Smooth muscle cell of the brain vasculature (primary cell): Measurements from ENCODE around the gene NPIPA2.
"Not testable (repeated sequence)": the region's sequence is repeated elsewhere in the genome, so short reads cannot be mapped to it uniquely, and the experiment has no call there.

Experiments used
- DNase-seq: peaks from one replicate; pipeline ENCODE4 v3.0.0-alpha.2; 2012; ENCODE audit warnings: low read depth, low spot score

Gene NPIPA2

GRCh38 chr16:14742273-14743128 lies at the start of gene NPIPA2:
NPIPA2 (plus strand) TSS chr16:14742533; CDS start chr16:14748066, 5,533 bp downstream.
- DNase-seq, result not testable (repeated sequence)

- DNase-seq, result not testable (repeated sequence)
These were observed 48.2 kb upstream of the NPIPA2 start, which contains the start of gene PLA2G10 for GRCh38 chr16:14694129-14694528. PLA2G10 (minus strand) TSS chr16:14694308; CDS start chr16:14694229, 79 bp downstream.

GRCh38 chr16:14701859-14702258 lies 40.5 kb upstream of the NPIPA2 start:
- DNase-seq, result not testable (repeated sequence)

GRCh38 chr16:14702672-14703071 lies 39.7 kb upstream of the NPIPA2 start:
- DNase-seq, result not testable (repeated sequence)

- DNase-seq, result not testable (repeated sequence)
These were observed 38.9 kb upstream of the NPIPA2 start, which contains the start of gene NPIPA3 for GRCh38 chr16:14703156-14704011. NPIPA3 (plus strand) TSS chr16:14703411; CDS start chr16:14708944, 5,533 bp downstream.

- not testable (repeated sequence) for DNase-seq
These were observed 9.1 kb upstream of the NPIPA2 start for GRCh38 chr16:14733233-14733632.

- DNase-seq, result not testable (repeated sequence)
These were observed 1.4 kb upstream of the NPIPA2 start for GRCh38 chr16:14740832-14741385.

- DNase-seq, result not testable (repeated sequence)
These were observed 539 bp upstream of the NPIPA2 start for GRCh38 chr16:14741794-14742193.

- DNase-seq, result not testable (repeated sequence)
These were observed 31.3 kb downstream of the NPIPA2 start for GRCh38 chr16:14773654-14774053.

- not testable (repeated sequence) for DNase-seq
These were observed 33.3 kb downstream of the NPIPA2 start for GRCh38 chr16:14775624-14776023.

- not testable (repeated sequence) for DNase-seq
These were observed 34.4 kb downstream of the NPIPA2 start for GRCh38 chr16:14776763-14777162.

GRCh38 chr16:14779368-14779877 lies 37.1 kb downstream of the NPIPA2 start:
- DNase-seq, result not testable (repeated sequence)

- DNase-seq, result not testable (repeated sequence)
These were observed 43.8 kb downstream of the NPIPA2 start for GRCh38 chr16:14786180-14786579.

- not testable (repeated sequence) for DNase-seq
These were observed 47.2 kb downstream of the NPIPA2 start for GRCh38 chr16:14789577-14789976.

- not testable (repeated sequence) for DNase-seq
These were observed 48.1 kb downstream of the NPIPA2 start for GRCh38 chr16:14790320-14790956.

- not testable (repeated sequence) for DNase-seq
These were observed 50.6 kb downstream of the NPIPA2 start for GRCh38 chr16:14792914-14793313.

GRCh38 chr16:14797558-14797957 lies 55.2 kb downstream of the NPIPA2 start:
- DNase-seq, result not testable (repeated sequence)

GRCh38 chr16:14803577-14803976 lies 61.2 kb downstream of the NPIPA2 start:
- DNase-seq, result not testable (repeated sequence)

GRCh38 chr16:14807184-14807678 lies 64.9 kb downstream of the NPIPA2 start:
- DNase-seq, result not testable (repeated sequence)

GRCh38 chr16:14813890-14814289 lies 71.6 kb downstream of the NPIPA2 start:
- not testable (repeated sequence) for DNase-seq
